Tibial nerve (tissue), 4 donors: ENCODE results near the gene RAC2.

Source experiments
- CTCF ChIP-seq, 5 experiments: fragments of 200-600 bp in 3 of 5; fragments of 450-650 bp in 2 of 5; sonication (generic) in 3 of 5; IDR thresholded peaks; one replicate each; pipeline ENCODE4 v1.5.1; 2016 to 2019; ENCODE audit warnings: antibody characterized with exemption in 5 of 5, mild to moderate bottlenecking in 3 of 5, moderate library complexity in 2 of 5
- EP300 ChIP-seq, 2 donors: sonication (generic); formaldehyde crosslinking; IDR thresholded peaks; one replicate each; pipeline ENCODE4 v1.6.1; 2017; ENCODE audit warnings: antibody characterized with exemption in 2 of 2, mild to moderate bottlenecking in 1 of 2

- TF ChIP-seq CTCF (IDR thresholded peaks at IDR 0.05), result no peak
- no peak for TF ChIP-seq EP300 (IDR thresholded peaks at IDR 0.05)
Observed at GRCh38 chr22:37178350-37179125, 65.5 kb downstream of the RAC2 start.
